Vagina (tissue), 2 donors: ENCODE measurements around the gene FATE1. TPM values are rescaled to one million over a fixed set of nuclear protein-coding genes. Genes with fewer than 3 reads are reported as not detected.
A peak's percentile ranks its signal among the peaks of the same experiment; 100 is the strongest.

Experiments used
- DNase-seq, 2 donors: peaks; one replicate each; pipeline ENCODE4 v3.0.0-alpha.2; 2017; ENCODE audit errors: extremely low spot score in 2 of 2
- H3K27ac ChIP-seq: fragments of 200-600 bp; sonication (generic); one replicate; pipeline ENCODE4 v1.5.1; 2019
- H3K27me3 ChIP-seq: fragments of 200-600 bp; sonication (generic); one replicate; pipeline ENCODE4 v1.5.1; 2019
- H3K36me3 ChIP-seq, 2 donors: fragments of 200-600 bp; sonication (generic); one replicate each; pipeline ENCODE4 v1.5.1; 2017 to 2019
- H3K4me1 ChIP-seq: fragments of 200-600 bp; sonication (generic); one replicate; pipeline ENCODE4 v1.5.1; 2019
- H3K4me3 ChIP-seq, 2 donors: fragments of 200-600 bp; sonication (generic); 1 replicate in 1 of 2; 2 replicates in 1 of 2; pipeline ENCODE4 v1.5.1; 2016 to 2019
- H3K9me3 ChIP-seq: fragments of 200-600 bp; sonication (generic); one replicate; pipeline ENCODE4 v1.5.1; 2019
- CTCF ChIP-seq, 3 experiments: fragments of 450-650 bp in 2 of 3; fragments of 200-600 bp in 1 of 3; sonication (generic) in 1 of 3; IDR thresholded peaks; one replicate each; pipeline ENCODE4 v1.5.1; 2017 to 2019; ENCODE audit warnings: antibody characterized with exemption in 3 of 3, mild to moderate bottlenecking in 2 of 3, moderate library complexity in 2 of 3
- POLR2A ChIP-seq, 2 donors: fragments of 450-650 bp; IDR thresholded peaks; one replicate each; pipeline ENCODE4 v1.6.1; 2017; ENCODE audit warnings: antibody characterized with exemption in 2 of 2, mild to moderate bottlenecking in 2 of 2, moderate library complexity in 2 of 2
- POLR2AphosphoS5 ChIP-seq, 2 donors: sonication (generic); formaldehyde crosslinking; IDR thresholded peaks; one replicate each; pipeline ENCODE4 v1.9.0; 2017; ENCODE audit warnings: antibody characterized with exemption in 2 of 2, mild to moderate bottlenecking in 2 of 2, low read depth in 1 of 2; ENCODE audit not compliant: insufficient read depth in 1 of 2
- intact Hi-C: fragments of 100-400 bp; cut with DNase I; formaldehyde crosslinking; loops from one replicate; pipeline ENCODE4 v1.15.1; 2023
- total RNA-seq: library from RNA; depleted of rRNA; stranded (reverse); fragments of >200 nt; gene quantifications from one replicate; pipeline ENCODE4 v1.2.3, GENCODE V29; 2016

FATE1 gene
- total RNA-seq: not detected

DNA sequence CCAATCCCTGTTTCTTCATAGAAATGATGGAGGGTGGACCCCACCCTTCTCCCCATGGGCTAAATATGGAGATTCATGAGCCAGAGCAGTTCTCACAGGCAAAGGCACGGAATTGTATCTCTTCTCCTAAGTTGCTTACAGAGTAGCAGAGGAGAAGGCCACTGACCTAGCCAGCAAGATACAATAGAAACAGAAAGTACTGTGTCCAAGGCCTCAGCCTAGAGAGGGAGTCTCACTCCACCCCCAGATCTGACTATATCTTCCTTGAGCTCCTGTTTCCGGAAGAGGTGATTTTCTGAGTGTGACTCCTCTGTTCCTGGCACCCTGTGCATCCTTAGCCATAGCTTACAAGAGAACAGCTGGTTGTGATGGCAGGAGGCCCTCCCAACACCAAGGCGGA, at the start of gene FATE1:
TSS of gene FATE1 (plus strand) at position 284 of the 400 bp plus-strand sequence. CDS start at position 369, 85 bp downstream.
- no peak for TF ChIP-seq POLR2AphosphoS5 (IDR thresholded peaks at IDR 0.05; ENCODE audit: insufficient read depth in 1 of 2, low read depth in 1 of 2)
- no peak for TF ChIP-seq POLR2A (IDR thresholded peaks at IDR 0.05)
- TF ChIP-seq CTCF (IDR thresholded peaks at IDR 0.05): no peak
- intact Hi-C loops: no loop called here

DNA sequence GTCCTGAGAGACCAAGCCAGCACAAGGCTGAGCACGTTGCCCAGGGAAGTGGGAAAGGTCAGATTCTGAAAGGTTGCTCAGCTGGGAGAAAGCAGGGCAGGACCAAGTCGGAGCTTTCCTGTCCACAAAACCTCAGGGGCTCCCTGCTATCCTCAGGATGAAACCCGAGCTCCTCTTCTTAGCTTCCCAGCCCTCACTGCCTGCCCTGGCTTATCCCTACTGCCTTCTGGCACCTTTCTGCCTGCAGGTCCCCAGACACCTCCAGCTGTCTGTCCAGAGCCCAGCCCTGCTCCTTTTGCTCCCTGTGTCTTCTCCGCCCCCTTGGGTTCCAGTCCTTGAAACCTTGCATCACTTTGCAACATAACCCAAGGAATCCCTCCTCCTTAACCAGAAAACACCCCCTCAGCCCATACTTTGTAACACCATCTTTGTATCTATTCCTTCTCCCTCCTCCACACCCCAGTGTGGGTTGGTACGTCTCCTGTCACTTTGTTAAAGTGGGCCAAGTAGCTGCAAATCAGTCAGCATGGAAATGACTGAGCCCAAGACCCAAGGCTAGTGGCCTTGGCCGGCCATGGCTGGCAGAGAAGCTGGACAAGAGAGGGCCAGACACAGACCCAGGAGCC, 40.6 kb upstream of the FATE1 start:
- TF ChIP-seq POLR2A (IDR thresholded peaks at IDR 0.05): no peak
- Histone ChIP-seq H3K4me1 (no peaks in the 10 kb centered on the region), H3K9me3 (no peaks in the 10 kb centered on the region), H3K27ac (no peak overlapping the region), H3K36me3 (no peaks in the 10 kb centered on the region), H3K4me3 (no peak overlapping the region), H3K27me3 (no peaks in the 10 kb centered on the region)
- intact Hi-C loops: no loop called here
- DNase-seq: peak in 1 of 2 donors; percentile 62

More for the DNA sequence above, at the start of gene FATE1:
- Histone ChIP-seq H3K27me3 (no peaks in the 10 kb centered on the region), H3K36me3 (no peaks in the 10 kb centered on the region), H3K4me3 (no peak within 1 kb of the TSS), H3K4me1 (no peaks in the 10 kb centered on the region), H3K27ac (no peak within 1 kb of the TSS), H3K9me3 (no peaks in the 10 kb centered on the region)
- no peak for DNase-seq

- Histone ChIP-seq H3K27ac (no peak overlapping the region), H3K9me3 (no peaks in the 10 kb centered on the region), H3K4me3 (no peak overlapping the region), H3K4me1 (no peaks in the 10 kb centered on the region), H3K36me3 (no peaks in the 10 kb centered on the region), H3K27me3 (no peaks in the 10 kb centered on the region)
- no peak for TF ChIP-seq POLR2AphosphoS5 (IDR thresholded peaks at IDR 0.05; ENCODE audit: insufficient read depth in 1 of 2, low read depth in 1 of 2)
- no peak for TF ChIP-seq CTCF (IDR thresholded peaks at IDR 0.05)
- no peak for TF ChIP-seq POLR2A (IDR thresholded peaks at IDR 0.05)
- no peak for DNase-seq
- intact Hi-C loops: no loop called here
Observed at GRCh38 chrX:151676196-151676595, 39.6 kb upstream of the FATE1 start.

GRCh38 chrX:151679798-151680402, 35.9 kb upstream of the FATE1 start:
- H3K4me3 ChIP-seq: no peak overlapping the region
- no peaks in the 10 kb centered on the region for H3K36me3 ChIP-seq
- DNase-seq: peak in 1 of 2 donors; percentile 52
- H3K4me1 ChIP-seq: no peaks in the 10 kb centered on the region
- intact Hi-C loops: no loop called here
- no peak overlapping the region for H3K27ac ChIP-seq
- TF ChIP-seq CTCF (IDR thresholded peaks at IDR 0.05) (no peak), POLR2AphosphoS5 (IDR thresholded peaks at IDR 0.05; ENCODE audit: insufficient read depth in 1 of 2, low read depth in 1 of 2) (no peak), POLR2A (IDR thresholded peaks at IDR 0.05) (no peak)
- H3K9me3 ChIP-seq: no peaks in the 10 kb centered on the region
- H3K27me3 ChIP-seq: no peaks in the 10 kb centered on the region

GRCh38 chrX:151680805-151681204, 35.0 kb upstream of the FATE1 start:
- Histone ChIP-seq H3K4me3 (no peak overlapping the region), H3K27ac (no peak overlapping the region), H3K27me3 (no peaks in the 10 kb centered on the region), H3K36me3 (no peaks in the 10 kb centered on the region), H3K4me1 (no peaks in the 10 kb centered on the region), H3K9me3 (no peaks in the 10 kb centered on the region)
- DNase-seq: no peak
- TF ChIP-seq POLR2A (IDR thresholded peaks at IDR 0.05) (no peak), POLR2AphosphoS5 (IDR thresholded peaks at IDR 0.05; ENCODE audit: insufficient read depth in 1 of 2, low read depth in 1 of 2) (no peak), CTCF (IDR thresholded peaks at IDR 0.05) (peak in 2 of 3 experiments; percentile 26 to 33)
- intact Hi-C loops: no loop called here
